Measurements from ENCODE around the gene SLC7A10.

The SLC7A10 gene

DNA sequence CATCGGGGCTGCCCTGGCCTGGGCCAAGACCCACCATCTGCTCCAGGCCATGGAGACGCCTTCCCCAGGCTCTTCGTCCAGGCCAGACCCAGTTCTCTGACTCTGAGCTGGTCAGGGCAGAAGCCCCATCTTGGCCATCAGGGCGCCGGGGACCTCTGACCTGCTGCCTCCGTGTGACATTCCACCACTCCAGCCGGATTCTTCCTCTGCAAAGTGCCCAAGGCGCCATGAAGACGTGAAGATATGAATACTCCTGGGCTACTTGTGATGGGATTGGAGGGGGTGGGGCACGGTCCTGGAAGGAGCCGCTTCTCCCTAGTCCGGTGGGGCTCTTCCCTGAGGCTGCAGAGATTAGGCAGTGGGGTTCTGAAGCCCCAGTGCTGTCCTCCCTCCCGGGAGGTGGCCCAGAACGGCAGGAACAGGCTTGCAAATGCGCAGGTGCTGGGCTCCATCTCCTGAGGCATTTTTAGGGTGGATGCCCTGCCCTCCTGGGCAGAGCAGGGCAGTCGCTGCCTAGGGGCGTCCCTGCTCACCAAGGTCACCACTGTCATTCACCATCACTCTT lies 26.0 kb upstream of the SLC7A10 start:
- no peaks in the 10 kb centered on the region for H4K20me1 ChIP-seq (ENCODE audit: insufficient read depth, low read length)
- no peak for TF ChIP-seq EZH2 (IDR thresholded peaks at IDR 0.05; ENCODE audit: borderline replicate concordance, low read length)
- TF ChIP-seq, protein P1, sequence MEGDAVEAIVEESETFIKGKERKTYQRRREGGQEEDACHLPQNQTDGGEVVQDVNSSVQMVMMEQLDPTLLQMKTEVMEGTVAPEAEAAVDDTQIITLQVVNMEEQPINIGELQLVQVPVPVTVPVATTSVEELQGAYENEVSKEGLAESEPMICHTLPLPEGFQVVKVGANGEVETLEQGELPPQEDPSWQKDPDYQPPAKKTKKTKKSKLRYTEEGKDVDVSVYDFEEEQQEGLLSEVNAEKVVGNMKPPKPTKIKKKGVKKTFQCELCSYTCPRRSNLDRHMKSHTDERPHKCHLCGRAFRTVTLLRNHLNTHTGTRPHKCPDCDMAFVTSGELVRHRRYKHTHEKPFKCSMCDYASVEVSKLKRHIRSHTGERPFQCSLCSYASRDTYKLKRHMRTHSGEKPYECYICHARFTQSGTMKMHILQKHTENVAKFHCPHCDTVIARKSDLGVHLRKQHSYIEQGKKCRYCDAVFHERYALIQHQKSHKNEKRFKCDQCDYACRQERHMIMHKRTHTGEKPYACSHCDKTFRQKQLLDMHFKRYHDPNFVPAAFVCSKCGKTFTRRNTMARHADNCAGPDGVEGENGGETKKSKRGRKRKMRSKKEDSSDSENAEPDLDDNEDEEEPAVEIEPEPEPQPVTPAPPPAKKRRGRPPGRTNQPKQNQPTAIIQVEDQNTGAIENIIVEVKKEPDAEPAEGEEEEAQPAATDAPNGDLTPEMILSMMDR (IDR thresholded peaks at IDR 0.05; ENCODE audit: low read length): no peak
- H3K9me3 ChIP-seq (ENCODE audit: low read length): no peaks in the 10 kb centered on the region
- no peaks in the 10 kb centered on the region for H3K36me3 ChIP-seq (ENCODE audit: insufficient read depth, low read length)
- H3K9me2 ChIP-seq (ENCODE audit: low read depth, low read length): no peaks in the 10 kb centered on the region
- no peak overlapping the region for H3K4me2 ChIP-seq (ENCODE audit: low read length)
- H3K9ac ChIP-seq (ENCODE audit: low read length): no peak overlapping the region
- no peak overlapping the region for H3K27ac ChIP-seq (ENCODE audit: low read depth, low read length, poor library complexity, severe bottlenecking)
- H3F3A ChIP-seq (ENCODE audit: insufficient read depth, low read length): no peaks in the 10 kb centered on the region
- H3K27me3 ChIP-seq (ENCODE audit: insufficient read depth, low read length): no peaks in the 10 kb centered on the region
- no peaks in the 10 kb centered on the region for H3K79me2 ChIP-seq (ENCODE audit: insufficient read depth, low read length)
- H3K4me1 ChIP-seq (ENCODE audit: insufficient read depth, low read length, severe bottlenecking): no peaks in the 10 kb centered on the region
- no peak overlapping the region for H2AFZ ChIP-seq (ENCODE audit: low read length)
- no peak overlapping the region for H3K4me3 ChIP-seq (ENCODE audit: low read depth, low read length, poor library complexity, severe bottlenecking)

- H3F3A ChIP-seq (ENCODE audit: insufficient read depth, low read length): no peaks in the 10 kb centered on the region
- H2AFZ ChIP-seq (ENCODE audit: low read length): no peak overlapping the region
- no peaks in the 10 kb centered on the region for H3K36me3 ChIP-seq (ENCODE audit: insufficient read depth, low read length)
- no peaks in the 10 kb centered on the region for H3K4me1 ChIP-seq (ENCODE audit: insufficient read depth, low read length, severe bottlenecking)
- H3K9ac ChIP-seq (ENCODE audit: low read length): no peak overlapping the region
- no peak for TF ChIP-seq EZH2 (IDR thresholded peaks at IDR 0.05; ENCODE audit: borderline replicate concordance, low read length)
- H3K4me3 ChIP-seq (ENCODE audit: low read depth, low read length, poor library complexity, severe bottlenecking): no peak overlapping the region
- H3K27ac ChIP-seq (ENCODE audit: low read depth, low read length, poor library complexity, severe bottlenecking): no peak overlapping the region
- H4K20me1 ChIP-seq (ENCODE audit: insufficient read depth, low read length): no peaks in the 10 kb centered on the region
- H3K27me3 ChIP-seq (ENCODE audit: insufficient read depth, low read length): no peaks in the 10 kb centered on the region
- no peak overlapping the region for H3K4me2 ChIP-seq (ENCODE audit: low read length)
- no peaks in the 10 kb centered on the region for H3K9me2 ChIP-seq (ENCODE audit: low read depth, low read length)
- H3K9me3 ChIP-seq (ENCODE audit: low read length): peaks cover under 1% of the 10 kb centered on the region; the same call in 1 of the 2 replicates
- no peaks in the 10 kb centered on the region for H3K79me2 ChIP-seq (ENCODE audit: insufficient read depth, low read length)
Observed at GRCh38 chr19:33251076-33251475, 25.4 kb upstream of the SLC7A10 start.

GRCh38 chr19:33250500-33250899 lies 24.9 kb upstream of the SLC7A10 start:
- H3K4me2 ChIP-seq (ENCODE audit: low read length): no peak overlapping the region
- H2AFZ ChIP-seq (ENCODE audit: low read length): no peak overlapping the region
- H3K9ac ChIP-seq (ENCODE audit: low read length): no peak overlapping the region
- no peak overlapping the region for H3K4me3 ChIP-seq (ENCODE audit: low read depth, low read length, poor library complexity, severe bottlenecking)
- no peaks in the 10 kb centered on the region for H3K79me2 ChIP-seq (ENCODE audit: insufficient read depth, low read length)
- no peaks in the 10 kb centered on the region for H3K27me3 ChIP-seq (ENCODE audit: insufficient read depth, low read length)
- TF ChIP-seq, protein P1 (IDR thresholded peaks at IDR 0.05; ENCODE audit: low read length): no peak
- no peak for TF ChIP-seq EZH2 (IDR thresholded peaks at IDR 0.05; ENCODE audit: borderline replicate concordance, low read length)
- H4K20me1 ChIP-seq (ENCODE audit: insufficient read depth, low read length): no peaks in the 10 kb centered on the region
- H3F3A ChIP-seq (ENCODE audit: insufficient read depth, low read length): no peaks in the 10 kb centered on the region
- H3K9me2 ChIP-seq (ENCODE audit: low read depth, low read length): no peaks in the 10 kb centered on the region
- H3K9me3 ChIP-seq (ENCODE audit: low read length): peaks cover 5% of the 10 kb centered on the region; the same call in 1 of the 2 replicates
- no peaks in the 10 kb centered on the region for H3K4me1 ChIP-seq (ENCODE audit: insufficient read depth, low read length, severe bottlenecking)
- no peak overlapping the region for H3K27ac ChIP-seq (ENCODE audit: low read depth, low read length, poor library complexity, severe bottlenecking)
- no peaks in the 10 kb centered on the region for H3K36me3 ChIP-seq (ENCODE audit: insufficient read depth, low read length)

Measured in OCI-LY1 (cell line).